ENCODE results near the gene GAGE12J.

DNA sequence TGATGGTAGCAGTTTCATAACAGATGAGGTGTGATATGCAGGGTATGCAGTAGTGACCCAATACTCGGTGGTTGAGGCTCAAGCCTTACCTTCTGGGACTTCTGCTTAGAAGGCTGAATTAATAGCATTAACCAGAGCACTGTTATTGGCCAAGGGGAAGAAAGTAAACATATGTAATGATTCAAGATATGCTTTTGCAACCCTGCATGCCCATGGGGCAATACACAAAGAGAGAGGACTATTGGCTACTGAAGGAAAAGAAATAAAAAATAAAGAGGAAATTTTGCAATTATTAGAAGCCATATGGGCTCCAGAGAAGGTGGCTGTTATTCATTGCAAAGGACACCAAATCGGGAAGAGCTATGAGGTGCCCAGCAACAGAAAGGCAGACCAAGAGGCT lies 9.7 kb upstream of the GAGE12J start:
- no peak for TF ChIP-seq POLR2AphosphoS5 (IDR thresholded peaks at IDR 0.05; ENCODE audit: low read depth, low read length)
- no peak for TF ChIP-seq TAF1 (IDR thresholded peaks at IDR 0.05; ENCODE audit: borderline replicate concordance, low read depth, low read length)
- no peak for TF ChIP-seq POLR2A (IDR thresholded peaks at IDR 0.05; ENCODE audit: low read depth, low read length)

All from GM12892 (cell line).